Activated B cell treated with CpG ODN at 0.5 μM for 24 hours (primary cell): Measurements from ENCODE around the gene GH2. TPM values are rescaled to one million over a fixed set of nuclear protein-coding genes. Genes with fewer than 3 reads are reported as not detected.
"Not testable (repeated sequence)": the region's sequence is repeated elsewhere in the genome, so short reads cannot be mapped to it uniquely, and the experiment has no call there.

Experiments used
- ATAC-seq: fragments of 200-7000 bp; cut with Tn5 transposase; one replicate; pipeline ENCODE4 v1.10.0; 2021; ENCODE audit warnings: low read depth, mild to moderate bottlenecking, moderate library complexity
- CTCF ChIA-PET: fragments of 350-600 bp; sonication (Branson Sonifier 250); formaldehyde crosslinking; loops from one replicate; lab custom pipeline; 2021; ENCODE audit warnings: antibody characterized with exemption; lab: Charles Lee
- POLR2A ChIA-PET: fragments of 350-600 bp; sonication (Branson Sonifier 250); formaldehyde crosslinking; loops from one replicate; lab custom pipeline; 2021; ENCODE audit warnings: antibody characterized with exemption; lab: Charles Lee
- DNase-seq: peaks from one replicate; pipeline ENCODE4 v3.0.0; 2022
- H3K27ac Mint-ChIP-seq: one replicate; pipeline ENCODE4 v1.8.0; 2020; ENCODE audit warnings: mixed read lengths
- H3K27me3 Mint-ChIP-seq: one replicate; pipeline ENCODE4 v1.8.0; 2021; ENCODE audit warnings: mixed read lengths
- H3K36me3 Mint-ChIP-seq: one replicate; pipeline ENCODE4 v1.8.0; 2021; ENCODE audit warnings: low read depth, mixed read lengths
- H3K4me1 Mint-ChIP-seq: one replicate; pipeline ENCODE4 v1.8.0; 2021; ENCODE audit warnings: mixed read lengths
- H3K4me3 Mint-ChIP-seq: one replicate; pipeline ENCODE4 v1.8.0; 2020; ENCODE audit warnings: mild to moderate bottlenecking, mixed read lengths
- H3K9me3 Mint-ChIP-seq: one replicate; pipeline ENCODE4 v1.8.0; 2020; ENCODE audit warnings: mixed read lengths
- CTCF ChIP-seq: fragments of 200-600 bp; IDR thresholded peaks from one replicate; pipeline ENCODE4 v1.8.0; 2022; ENCODE audit warnings: antibody characterized with exemption, mild to moderate bottlenecking
- intact Hi-C: fragments of 100-400 bp; cut with micrococcal nuclease; formaldehyde crosslinking; loops from one replicate; pipeline ENCODE4 v1.15.1; 2024
- total RNA-seq: library from RNA; stranded (reverse); gene quantifications from 2 replicates; pipeline ENCODE4 v1.2.3, GENCODE V29; 2022

GH2 gene
- total RNA-seq, 1 donor from 2014 or later, result not detected

- intact Hi-C loops, result no loop called here
- ATAC-seq (no peak), DNase-seq (no peak)
- H3K36me3 Mint-ChIP-seq, result no peaks in the 10 kb centered on the region
- peak overlapping the region; percentile 67 for H3K4me3 Mint-ChIP-seq
- H3K4me1 Mint-ChIP-seq, result peaks cover 87% of the 10 kb centered on the region
- CTCF ChIA-PET, result interaction anchor here (0.8 to 12.3 kb wide), 6 partner anchors 12 to 216 kb away, joined by 3 to 321 read pairs (median 109); partner anchors contain the start of genes ERN1 and ICAM2
- H3K27ac Mint-ChIP-seq, result peak overlapping the region; percentile 68
- H3K9me3 Mint-ChIP-seq, result no peaks in the 10 kb centered on the region
- H3K27me3 Mint-ChIP-seq, result no peaks in the 10 kb centered on the region
- no peak for TF ChIP-seq CTCF
- POLR2A ChIA-PET, result interaction anchor here (0.8 to 12.9 kb wide), 7 partner anchors 14 to 229 kb away, joined by 3 to 272 read pairs (median 9); partner anchors contain the start of gene CD79B
These were observed 34.9 kb upstream of the GH2 start for GRCh38 chr17:63916566-63917185.

DNA sequence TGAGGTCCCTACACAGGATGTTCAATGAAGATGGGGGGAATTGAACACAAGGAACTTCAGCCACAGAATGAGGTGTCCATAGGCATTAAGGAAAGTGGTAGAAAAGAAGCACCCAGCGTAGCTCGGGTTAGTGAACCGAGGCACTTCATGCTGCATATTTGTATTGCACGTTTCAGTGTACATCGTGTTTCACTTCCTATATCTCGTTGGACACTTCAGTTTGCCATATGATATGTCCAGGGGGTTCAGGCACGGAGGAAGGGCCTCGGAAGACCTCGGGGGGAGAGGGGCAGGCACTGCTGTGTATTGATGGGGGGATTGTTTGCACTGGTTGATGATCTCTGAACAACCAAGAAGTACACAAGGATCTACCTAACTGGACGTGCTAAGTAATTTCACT lies 34.0 kb upstream of the GH2 start:
- peak; percentile 49 for DNase-seq
- H3K9me3 Mint-ChIP-seq, intact Hi-C loops, H3K36me3 Mint-ChIP-seq, H3K27me3 Mint-ChIP-seq: not testable (repeated sequence)
- ChIA-PET CTCF (interaction anchor here (1.1 to 12.3 kb wide), 9 partner anchors 9 to 217 kb away, joined by 3 to 321 read pairs (median 11); partner anchors contain the start of genes CD79B, ERN1 and ICAM2), POLR2A (interaction anchor here (0.8 to 12.9 kb wide), 10 partner anchors 8 to 230 kb away, joined by 3 to 272 read pairs (median 8); partner anchors contain the start of genes CD79B and ICAM2)
- ATAC-seq, result peak; percentile 56
- Mint-ChIP-seq H3K4me3 (peak overlapping the region; percentile 67), H3K27ac (peak overlapping the region; percentile 68), H3K4me1 (peaks cover 84% of the 10 kb centered on the region)

- POLR2A ChIA-PET, result interaction anchor here (2.4 to 12.9 kb wide), 4 partner anchors 16 to 106 kb away, joined by 9 to 272 read pairs (median 37); partner anchors contain the start of genes CD79B and ICAM2
- CTCF ChIA-PET, result interaction anchor here (1.5 to 12.3 kb wide), 5 partner anchors 18 to 218 kb away, joined by 11 to 321 read pairs (median 116); partner anchors contain the start of genes CD79B and ERN1
- Mint-ChIP-seq H3K27me3 (peaks cover 1% of the 10 kb centered on the region), H3K4me1 (peaks cover 71% of the 10 kb centered on the region), H3K27ac (peak overlapping the region; percentile 61), H3K4me3 (peak overlapping the region; percentile 15), H3K9me3 (no peaks in the 10 kb centered on the region), H3K36me3 (no peaks in the 10 kb centered on the region)
- DNase-seq (peak; percentile 9), ATAC-seq (no peak)
- no peak for TF ChIP-seq CTCF
- intact Hi-C loops, result loop anchor here (5.0 kb wide), 1 partner anchor 368 kb away; no protein-coding TSS in a partner anchor
These were observed 32.7 kb upstream of the GH2 start for GRCh38 chr17:63914471-63914870.

DNA sequence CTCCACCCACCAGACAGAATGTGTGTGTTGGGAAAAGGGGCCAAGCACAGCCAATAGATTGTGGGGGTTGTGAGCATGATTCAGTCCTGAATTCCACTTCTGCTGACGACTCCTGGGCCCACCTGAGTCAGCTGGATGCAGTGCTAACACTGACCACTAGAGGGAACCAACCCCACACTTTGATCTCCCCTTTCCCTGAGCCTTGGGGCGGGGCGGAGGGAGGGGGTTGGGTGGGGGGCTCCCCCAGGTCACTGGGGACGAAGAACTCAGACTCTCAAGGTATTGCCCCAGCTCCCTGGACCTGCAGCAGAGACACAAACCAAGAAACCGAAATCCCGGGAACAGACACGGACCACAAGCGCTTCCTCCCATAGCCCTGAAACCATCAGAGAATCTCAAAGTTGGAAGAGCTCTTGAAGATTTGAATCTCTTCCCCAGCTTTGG lies 29.9 kb upstream of the GH2 start:
- H3K27me3 Mint-ChIP-seq, result peaks cover 1% of the 10 kb centered on the region
- H3K27ac Mint-ChIP-seq, result peak overlapping the region; percentile 35
- ChIA-PET POLR2A (interaction anchor here (0.5 to 12.9 kb wide), 10 partner anchors 9 to 234 kb away, joined by 3 to 272 read pairs (median 12); partner anchors contain the start of genes CD79B and ICAM2), CTCF (interaction anchor here (0.9 to 12.3 kb wide), 14 partner anchors 8 to 221 kb away, joined by 3 to 116 read pairs (median 12); partner anchors contain the start of genes CD79B, ERN1 and ICAM2)
- no peaks in the 10 kb centered on the region for H3K9me3 Mint-ChIP-seq
- H3K4me1 Mint-ChIP-seq, result peaks cover 51% of the 10 kb centered on the region
- no peak overlapping the region for H3K4me3 Mint-ChIP-seq
- peak; percentile 57 for ATAC-seq
- no peaks in the 10 kb centered on the region for H3K36me3 Mint-ChIP-seq
- DNase-seq, result peak; percentile 59
- intact Hi-C loops, result loop anchor here (1.0 to 5.0 kb wide), 5 partner anchors 40 to 371 kb away; no protein-coding TSS in a partner anchor
- TF ChIP-seq CTCF, result no peak

- TF ChIP-seq CTCF, result no peak
- intact Hi-C loops, result loop anchor here (1.0 to 5.0 kb wide), 5 partner anchors 40 to 371 kb away; no protein-coding TSS in a partner anchor
- POLR2A ChIA-PET, result interaction anchor here (0.5 to 12.9 kb wide), 8 partner anchors 10 to 235 kb away, joined by 3 to 272 read pairs (median 14); partner anchors contain the start of genes CD79B and ICAM2
- no peaks in the 10 kb centered on the region for H3K36me3 Mint-ChIP-seq
- H3K27me3 Mint-ChIP-seq, result peaks cover 1% of the 10 kb centered on the region
- CTCF ChIA-PET, result interaction anchor here (0.9 to 12.3 kb wide), 14 partner anchors 9 to 221 kb away, joined by 3 to 116 read pairs (median 11); partner anchors contain the start of genes CD79B, ERN1 and ICAM2
- DNase-seq (peak; percentile 12), ATAC-seq (no peak)
- peak within 1 kb of the TSS; percentile 35 for H3K27ac Mint-ChIP-seq
- H3K4me1 Mint-ChIP-seq, result peaks cover 45% of the 10 kb centered on the region
- no peaks in the 10 kb centered on the region for H3K9me3 Mint-ChIP-seq
- H3K4me3 Mint-ChIP-seq, result no peak within 1 kb of the TSS
These were observed 29.4 kb upstream of the GH2 start, which contains the start of gene CSHL1 for GRCh38 chr17:63911041-63911635. TSS of gene CSHL1 (minus strand) at chr17:63911258. CDS start at chr17:63911196, 62 bp downstream.
